ENCODE results near the gene SEL1L3. TPM values are rescaled to one million over a fixed set of nuclear protein-coding genes. Genes with fewer than 3 reads are reported as not detected.

Gene SEL1L3
- total RNA-seq, 1 donor from 2014 or later = 54.4 TPM

DNA sequence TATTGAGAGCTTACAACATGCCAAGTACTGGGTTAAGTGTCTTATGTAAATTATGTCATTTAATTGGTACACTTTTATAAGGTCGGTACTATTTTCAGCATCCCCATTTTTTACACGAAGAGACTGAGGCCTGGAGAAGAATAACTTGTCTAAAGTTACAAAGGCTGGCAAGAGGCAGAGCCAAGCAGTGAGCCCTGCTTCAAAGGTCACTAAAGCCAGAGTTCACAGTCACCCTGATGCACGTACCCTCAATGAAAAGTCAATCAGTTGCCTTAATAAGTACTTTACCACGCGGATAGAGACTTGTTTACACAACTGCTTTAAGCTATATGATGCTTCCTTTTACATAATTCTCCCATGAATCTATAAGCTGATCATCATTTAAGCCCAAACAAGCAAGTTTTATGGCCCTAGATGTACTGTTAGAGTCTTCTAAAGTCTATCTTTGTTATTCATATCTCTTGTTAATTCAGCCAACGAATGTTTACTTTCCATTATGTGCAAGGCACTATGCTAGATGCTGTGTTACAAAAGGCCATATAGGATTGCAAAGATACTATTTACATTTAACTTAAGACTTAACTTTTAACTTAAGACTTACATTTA lies 57.4 kb downstream of the SEL1L3 start:
- TF ChIP-seq CTCF (conservative IDR thresholded peaks at IDR 0.05; ENCODE audit: low read depth, low read length) = no peak
- no peak for DNase-seq (ENCODE audit: low read depth)

DNA sequence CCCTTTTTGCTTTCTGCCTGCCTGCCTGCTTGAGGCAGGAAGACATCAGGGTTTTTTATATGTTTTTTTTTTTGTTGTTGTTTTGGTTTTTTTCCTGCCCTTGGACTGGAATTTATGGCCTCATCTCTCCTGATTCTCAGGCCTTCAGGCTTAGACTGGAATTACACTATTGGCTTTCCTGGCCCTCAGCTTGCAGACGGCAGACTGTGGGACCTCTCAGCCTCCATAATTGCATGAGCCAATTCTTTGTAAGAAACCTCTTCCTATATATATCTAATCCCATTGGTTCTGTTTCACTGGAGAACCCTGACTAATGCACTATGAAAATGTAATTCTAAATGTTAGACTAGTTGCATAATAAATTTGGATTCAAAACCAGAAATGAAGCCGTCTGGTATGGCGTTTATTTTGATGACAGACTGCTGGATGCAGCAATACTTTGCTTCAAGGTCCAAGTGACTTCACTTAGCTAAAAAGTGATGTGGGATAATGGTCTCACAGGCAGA lies 59.0 kb downstream of the SEL1L3 start:
- no peak for TF ChIP-seq CTCF (conservative IDR thresholded peaks at IDR 0.05; ENCODE audit: low read depth, low read length)
- DNase-seq (ENCODE audit: low read depth) = no peak
- no peak overlapping the region for H3K4me3 ChIP-seq (ENCODE audit: low read depth, low read length)

More for the DNA sequence above, 57.4 kb downstream of the SEL1L3 start:
- no peak overlapping the region for H3K4me3 ChIP-seq (ENCODE audit: low read depth, low read length)

- TF ChIP-seq CTCF (conservative IDR thresholded peaks at IDR 0.05; ENCODE audit: low read depth, low read length) = no peak
- no peak for DNase-seq (ENCODE audit: low read depth)
- H3K4me3 ChIP-seq (ENCODE audit: low read depth, low read length) = no peak overlapping the region
These were observed 61.2 kb downstream of the SEL1L3 start for GRCh38 chr4:25801594-25801993.

- no peak for DNase-seq (ENCODE audit: low read depth)
- no peak for TF ChIP-seq CTCF (conservative IDR thresholded peaks at IDR 0.05; ENCODE audit: low read depth, low read length)
- no peak overlapping the region for H3K4me3 ChIP-seq (ENCODE audit: low read depth, low read length)
These were observed 62.5 kb downstream of the SEL1L3 start for GRCh38 chr4:25800245-25800644.

DNA sequence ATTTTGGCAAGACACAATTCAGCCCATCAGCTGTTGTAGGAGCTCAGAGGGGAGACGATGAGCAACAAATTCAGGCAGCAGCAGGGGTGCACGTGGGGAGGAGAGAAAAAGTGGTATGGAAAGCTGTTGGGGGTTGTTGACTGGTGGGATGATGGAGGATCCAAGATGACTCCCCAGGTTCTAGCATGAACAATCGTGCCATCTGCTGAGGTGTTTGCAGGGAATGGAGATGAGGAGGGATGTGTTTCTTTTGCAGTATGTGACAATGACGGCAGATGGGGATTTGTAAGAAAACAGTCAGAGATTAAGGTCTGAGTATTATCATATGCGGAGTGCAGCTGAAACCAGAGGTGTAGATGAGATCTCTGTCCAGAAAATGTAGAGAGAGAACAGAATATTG lies 63.3 kb downstream of the SEL1L3 start:
- no peak for DNase-seq (ENCODE audit: low read depth)
- no peak overlapping the region for H3K4me3 ChIP-seq (ENCODE audit: low read depth, low read length)
- no peak for TF ChIP-seq CTCF (conservative IDR thresholded peaks at IDR 0.05; ENCODE audit: low read depth, low read length)

DNA sequence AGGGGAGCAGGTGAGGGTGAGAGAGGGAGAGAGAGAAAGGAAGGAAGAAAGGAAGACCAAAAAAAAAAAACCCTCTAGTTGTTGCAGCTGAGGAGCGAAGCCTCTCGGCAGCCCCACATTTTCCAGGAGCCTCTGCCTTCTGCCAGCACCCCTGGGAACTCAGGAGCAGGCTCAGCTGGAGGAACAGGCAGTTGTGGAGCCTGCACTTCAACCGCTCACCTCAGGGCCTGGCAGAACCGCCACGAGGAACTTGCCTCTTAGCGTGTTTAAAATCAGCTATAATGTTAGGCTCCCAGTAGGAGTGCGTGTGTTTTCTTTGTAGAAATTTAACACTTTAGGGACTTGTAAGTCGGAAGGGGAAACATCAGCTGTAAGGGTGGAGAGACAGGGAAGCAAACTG lies 65.7 kb downstream of the SEL1L3 start:
- no peak for TF ChIP-seq CTCF (conservative IDR thresholded peaks at IDR 0.05; ENCODE audit: low read depth, low read length)
- DNase-seq (ENCODE audit: low read depth) = no peak
- H3K4me3 ChIP-seq (ENCODE audit: low read depth, low read length) = no peak overlapping the region

Measured in epithelial cell of proximal tubule (primary cell).